Measurements from ENCODE around the gene DUSP11. TPM values are rescaled to one million over a fixed set of nuclear protein-coding genes. Genes with fewer than 3 reads are reported as not detected.
"Not testable (repeated sequence)": the region's sequence is repeated elsewhere in the genome, so short reads cannot be mapped to it uniquely, and the experiment has no call there.

Gene DUSP11
- polyA plus RNA-seq, 1 of the 3 experiments (the other 2 are of a cell fraction), result 14.4 TPM

DNA sequence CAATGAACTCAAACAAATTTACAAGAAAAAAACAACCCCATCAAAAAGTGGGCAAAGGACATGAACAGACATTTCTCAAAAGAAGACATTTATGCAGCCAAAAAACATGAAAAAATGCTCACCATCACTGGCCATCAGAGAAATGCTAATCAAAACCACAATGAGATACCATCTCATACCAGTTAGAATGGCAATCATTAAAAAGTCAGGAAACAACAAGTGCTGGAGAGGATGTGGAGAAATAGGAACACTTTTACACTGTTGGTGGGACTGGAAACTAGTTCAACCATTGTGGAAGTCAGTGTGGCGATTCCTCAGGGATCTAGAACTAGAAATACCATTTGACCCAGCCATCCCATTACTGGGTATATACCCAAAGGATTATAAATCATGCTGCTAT, 53.2 kb downstream of the DUSP11 start:
- POLR2A ChIA-PET; H2AFZ ChIP-seq (ENCODE audit: low read depth); H4K20me1 ChIP-seq (ENCODE audit: insufficient read depth); CTCF ChIA-PET; H3K4me2 ChIP-seq; DNase-seq; H3F3A ChIP-seq (replicated peaks; ENCODE audit: insufficient read depth); H3K4me3 ChIP-seq (ENCODE audit: low read depth in 2 of 2, low read length in 1 of 2); H3K27me3 ChIP-seq (ENCODE audit: insufficient read depth); H3K9me3 ChIP-seq; H3K9me2 ChIP-seq; H3K27ac ChIP-seq (ENCODE audit: low read depth in 2 of 2, low read length in 1 of 2); H3K4me1 ChIP-seq (ENCODE audit: control insufficient read depth in 1 of 2, insufficient read depth in 2 of 2, low read depth in 1 of 2, low read length in 1 of 2); H3K79me2 ChIP-seq (ENCODE audit: insufficient read depth); H3K9ac ChIP-seq: not testable (repeated sequence)
- WGBS (ENCODE audit: low lambda C conversion rate), result 71% methylated on average over 1 of the region's 1 CpG
- peaks cover 24 to 29% of the 10 kb centered on the region in 2 experiments for H3K36me3 ChIP-seq (replicated peaks in 1 of 2; ENCODE audit: control insufficient read depth in 1 of 2, insufficient read depth in 2 of 2, low read length in 1 of 2)

DNA sequence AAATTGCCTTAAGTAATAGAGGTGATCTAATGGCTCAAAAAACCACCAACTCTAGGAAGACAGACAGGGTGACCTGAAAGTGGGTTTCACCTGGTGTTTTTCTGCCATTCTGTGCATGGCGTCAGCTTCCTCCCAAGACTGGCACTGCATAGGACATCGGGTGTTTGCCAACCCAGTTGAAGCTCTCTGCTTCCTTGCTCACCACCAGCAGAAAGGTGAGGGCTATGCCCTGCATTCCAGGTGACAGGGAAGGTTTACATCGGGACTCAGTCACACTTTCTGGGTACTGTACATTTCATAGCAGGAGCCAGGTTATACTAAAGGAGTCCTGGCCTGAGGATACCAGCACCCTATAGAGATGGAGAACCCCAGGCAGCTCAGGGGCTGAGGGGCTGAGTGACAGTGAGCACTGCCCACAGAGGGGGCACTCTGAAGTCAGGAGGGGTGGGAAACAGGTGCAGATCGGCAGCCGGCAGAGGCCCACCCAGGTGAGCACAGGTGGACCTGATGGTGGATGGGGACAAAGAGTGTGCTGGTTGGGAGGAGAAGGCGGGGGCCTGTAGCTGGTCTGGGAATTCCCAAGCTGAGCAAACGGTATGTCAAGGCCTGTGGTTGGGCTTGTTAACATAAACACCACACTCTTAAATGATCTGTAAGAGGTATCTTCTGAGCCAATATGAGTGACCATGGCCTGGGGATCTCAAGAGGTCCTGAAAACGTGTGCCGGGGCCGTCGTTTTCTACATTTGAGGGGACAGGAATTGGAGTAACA, 60.9 kb downstream of the DUSP11 start:
- WGBS (ENCODE audit: low lambda C conversion rate), result 47% methylated on average over 11 of the region's 11 CpGs
- DNase-seq, result no peak
- no peak overlapping the region for H3K4me3 ChIP-seq (ENCODE audit: low read depth in 2 of 2, low read length in 1 of 2)
- TF ChIP-seq FOSL2 (IDR thresholded peaks at IDR 0.05; ENCODE audit: borderline replicate concordance, low read depth), result no peak
- TF ChIP-seq, protein P1, sequence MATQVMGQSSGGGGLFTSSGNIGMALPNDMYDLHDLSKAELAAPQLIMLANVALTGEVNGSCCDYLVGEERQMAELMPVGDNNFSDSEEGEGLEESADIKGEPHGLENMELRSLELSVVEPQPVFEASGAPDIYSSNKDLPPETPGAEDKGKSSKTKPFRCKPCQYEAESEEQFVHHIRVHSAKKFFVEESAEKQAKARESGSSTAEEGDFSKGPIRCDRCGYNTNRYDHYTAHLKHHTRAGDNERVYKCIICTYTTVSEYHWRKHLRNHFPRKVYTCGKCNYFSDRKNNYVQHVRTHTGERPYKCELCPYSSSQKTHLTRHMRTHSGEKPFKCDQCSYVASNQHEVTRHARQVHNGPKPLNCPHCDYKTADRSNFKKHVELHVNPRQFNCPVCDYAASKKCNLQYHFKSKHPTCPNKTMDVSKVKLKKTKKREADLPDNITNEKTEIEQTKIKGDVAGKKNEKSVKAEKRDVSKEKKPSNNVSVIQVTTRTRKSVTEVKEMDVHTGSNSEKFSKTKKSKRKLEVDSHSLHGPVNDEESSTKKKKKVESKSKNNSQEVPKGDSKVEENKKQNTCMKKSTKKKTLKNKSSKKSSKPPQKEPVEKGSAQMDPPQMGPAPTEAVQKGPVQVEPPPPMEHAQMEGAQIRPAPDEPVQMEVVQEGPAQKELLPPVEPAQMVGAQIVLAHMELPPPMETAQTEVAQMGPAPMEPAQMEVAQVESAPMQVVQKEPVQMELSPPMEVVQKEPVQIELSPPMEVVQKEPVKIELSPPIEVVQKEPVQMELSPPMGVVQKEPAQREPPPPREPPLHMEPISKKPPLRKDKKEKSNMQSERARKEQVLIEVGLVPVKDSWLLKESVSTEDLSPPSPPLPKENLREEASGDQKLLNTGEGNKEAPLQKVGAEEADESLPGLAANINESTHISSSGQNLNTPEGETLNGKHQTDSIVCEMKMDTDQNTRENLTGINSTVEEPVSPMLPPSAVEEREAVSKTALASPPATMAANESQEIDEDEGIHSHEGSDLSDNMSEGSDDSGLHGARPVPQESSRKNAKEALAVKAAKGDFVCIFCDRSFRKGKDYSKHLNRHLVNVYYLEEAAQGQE (IDR thresholded peaks at IDR 0.05; ENCODE audit: low read depth, low read length), result no peak
- ChIA-PET POLR2A (no interaction called here), CTCF (no interaction called here)
- no peaks in the 10 kb centered on the region for H3K36me3 ChIP-seq (replicated peaks in 1 of 2; ENCODE audit: control insufficient read depth in 1 of 2, insufficient read depth in 2 of 2, low read length in 1 of 2)
- H3K79me2 ChIP-seq (ENCODE audit: insufficient read depth), result no peaks in the 10 kb centered on the region
- no peaks in the 10 kb centered on the region for H4K20me1 ChIP-seq (ENCODE audit: insufficient read depth)
- no peaks in the 10 kb centered on the region for H3K27me3 ChIP-seq (ENCODE audit: insufficient read depth)
- no peaks in the 10 kb centered on the region for H3K9me2 ChIP-seq
- H3K9me3 ChIP-seq, result no peaks in the 10 kb centered on the region
- H3K4me1 ChIP-seq (ENCODE audit: control insufficient read depth in 1 of 2, insufficient read depth in 2 of 2, low read depth in 1 of 2, low read length in 1 of 2), result no peaks in the 10 kb centered on the region
- no peak overlapping the region for H3K4me2 ChIP-seq
- H3K9ac ChIP-seq, result no peak overlapping the region
- H3F3A ChIP-seq (replicated peaks; ENCODE audit: insufficient read depth), result no peaks in the 10 kb centered on the region
- no peak overlapping the region for H3K27ac ChIP-seq (ENCODE audit: low read depth in 2 of 2, low read length in 1 of 2)
- no peak overlapping the region for H2AFZ ChIP-seq (ENCODE audit: low read depth)

- ChIA-PET CTCF (no interaction called here), POLR2A (no interaction called here)
- H3K27me3 ChIP-seq (ENCODE audit: insufficient read depth), result no peaks in the 10 kb centered on the region
- no peak for DNase-seq
- H3K79me2 ChIP-seq (ENCODE audit: insufficient read depth), result no peaks in the 10 kb centered on the region
- WGBS (ENCODE audit: low lambda C conversion rate), result 52% methylated on average over 5 of the region's 6 CpGs
- no peaks in the 10 kb centered on the region for H4K20me1 ChIP-seq (ENCODE audit: insufficient read depth)
- H3F3A ChIP-seq (replicated peaks; ENCODE audit: insufficient read depth), result no peaks in the 10 kb centered on the region
- no peak overlapping the region for H3K27ac ChIP-seq (ENCODE audit: low read depth in 2 of 2, low read length in 1 of 2)
- no peaks in the 10 kb centered on the region for H3K9me3 ChIP-seq
- no peak overlapping the region for H3K4me3 ChIP-seq (ENCODE audit: low read depth in 2 of 2, low read length in 1 of 2)
- no peak overlapping the region for H2AFZ ChIP-seq (ENCODE audit: low read depth)
- no peak overlapping the region for H3K4me2 ChIP-seq
- H3K9ac ChIP-seq, result no peak overlapping the region
- H3K4me1 ChIP-seq (ENCODE audit: control insufficient read depth in 1 of 2, insufficient read depth in 2 of 2, low read depth in 1 of 2, low read length in 1 of 2), result no peaks in the 10 kb centered on the region
- no peaks in the 10 kb centered on the region for H3K36me3 ChIP-seq (replicated peaks in 1 of 2; ENCODE audit: control insufficient read depth in 1 of 2, insufficient read depth in 2 of 2, low read length in 1 of 2)
- H3K9me2 ChIP-seq, result no peaks in the 10 kb centered on the region
- TF ChIP-seq SMC3 (IDR thresholded peaks at IDR 0.05; ENCODE audit: low read depth, low read length), result no peak
- no peak for TF ChIP-seq EZH2phosphoT487 (IDR thresholded peaks at IDR 0.05; ENCODE audit: borderline replicate concordance, low read depth)
- no peak for TF ChIP-seq MEF2A (IDR thresholded peaks at IDR 0.05; ENCODE audit: borderline replicate concordance, low read depth)
- TF ChIP-seq JUND (IDR thresholded peaks at IDR 0.05), result no peak
- TF ChIP-seq GATA2 (CRISPR knock-in tag; IDR thresholded peaks at IDR 0.05), result no peak
- TF ChIP-seq, protein P2, sequence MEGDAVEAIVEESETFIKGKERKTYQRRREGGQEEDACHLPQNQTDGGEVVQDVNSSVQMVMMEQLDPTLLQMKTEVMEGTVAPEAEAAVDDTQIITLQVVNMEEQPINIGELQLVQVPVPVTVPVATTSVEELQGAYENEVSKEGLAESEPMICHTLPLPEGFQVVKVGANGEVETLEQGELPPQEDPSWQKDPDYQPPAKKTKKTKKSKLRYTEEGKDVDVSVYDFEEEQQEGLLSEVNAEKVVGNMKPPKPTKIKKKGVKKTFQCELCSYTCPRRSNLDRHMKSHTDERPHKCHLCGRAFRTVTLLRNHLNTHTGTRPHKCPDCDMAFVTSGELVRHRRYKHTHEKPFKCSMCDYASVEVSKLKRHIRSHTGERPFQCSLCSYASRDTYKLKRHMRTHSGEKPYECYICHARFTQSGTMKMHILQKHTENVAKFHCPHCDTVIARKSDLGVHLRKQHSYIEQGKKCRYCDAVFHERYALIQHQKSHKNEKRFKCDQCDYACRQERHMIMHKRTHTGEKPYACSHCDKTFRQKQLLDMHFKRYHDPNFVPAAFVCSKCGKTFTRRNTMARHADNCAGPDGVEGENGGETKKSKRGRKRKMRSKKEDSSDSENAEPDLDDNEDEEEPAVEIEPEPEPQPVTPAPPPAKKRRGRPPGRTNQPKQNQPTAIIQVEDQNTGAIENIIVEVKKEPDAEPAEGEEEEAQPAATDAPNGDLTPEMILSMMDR (IDR thresholded peaks at IDR 0.05), result no peak
- TF ChIP-seq NRF1 (IDR thresholded peaks at IDR 0.05; ENCODE audit: low read depth, low read length), result no peak
- no peak for TF ChIP-seq RCOR1 (IDR thresholded peaks at IDR 0.05; ENCODE audit: low read length)
- no peak for TF ChIP-seq EP300 (IDR thresholded peaks at IDR 0.05; ENCODE audit: borderline replicate concordance in 1 of 2, low read depth in 1 of 2, low read length in 1 of 2)
- no peak for TF ChIP-seq USF2 (IDR thresholded peaks at IDR 0.05; ENCODE audit: borderline replicate concordance, low read depth, low read length)
- no peak for TF ChIP-seq NFIC (IDR thresholded peaks at IDR 0.05; ENCODE audit: borderline replicate concordance)
- no peak for TF ChIP-seq TEAD4 (IDR thresholded peaks at IDR 0.05; ENCODE audit: borderline replicate concordance, insufficient read depth)
- TF ChIP-seq SIN3A (IDR thresholded peaks at IDR 0.05; ENCODE audit: borderline replicate concordance, low read depth, low read length), result no peak
- TF ChIP-seq TCF12 (IDR thresholded peaks at IDR 0.05), result no peak
Measured at GRCh38 chr2:73718421-73718820, 61.5 kb downstream of the DUSP11 start.
